Stimulated activated CD4-positive, alpha-beta T cell treated with anti-CD3 and anti-CD28 coated beads, TNF-alpha, amount 100 ng/mL, for 48 hours (primary cell): ENCODE measurements around the gene SFN.
A peak's percentile ranks its signal among the peaks of the same experiment; 100 is the strongest.
"Not testable (repeated sequence)": the region's sequence is repeated elsewhere in the genome, so short reads cannot be mapped to it uniquely, and the experiment has no call there.

ENCODE experiments used
- DNase-seq, 3 donors: peaks; one replicate each; pipeline ENCODE4 v3.0.0-alpha.2; 2020; ENCODE audit warnings: low read depth in 3 of 3

Gene SFN

DNA sequence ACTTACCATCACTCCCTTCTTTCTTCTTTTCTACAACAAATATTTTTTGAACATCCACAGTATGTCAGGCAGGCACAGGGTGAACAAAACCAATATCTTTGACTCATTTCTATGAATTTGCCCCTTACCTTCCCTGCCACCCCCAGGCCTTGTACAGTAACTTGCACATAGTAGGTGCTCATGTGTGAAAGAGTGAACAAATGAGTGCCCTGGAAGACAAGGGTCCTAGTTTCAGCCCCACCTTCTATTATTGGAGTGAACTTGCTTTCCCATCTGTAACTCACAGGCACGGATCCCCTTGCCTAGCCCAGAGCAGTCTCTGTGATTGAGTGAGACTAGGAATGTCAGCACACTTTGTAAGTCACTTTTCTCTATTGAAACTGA is 23.6 kb upstream of the SFN start:
- no peak for DNase-seq

DNA sequence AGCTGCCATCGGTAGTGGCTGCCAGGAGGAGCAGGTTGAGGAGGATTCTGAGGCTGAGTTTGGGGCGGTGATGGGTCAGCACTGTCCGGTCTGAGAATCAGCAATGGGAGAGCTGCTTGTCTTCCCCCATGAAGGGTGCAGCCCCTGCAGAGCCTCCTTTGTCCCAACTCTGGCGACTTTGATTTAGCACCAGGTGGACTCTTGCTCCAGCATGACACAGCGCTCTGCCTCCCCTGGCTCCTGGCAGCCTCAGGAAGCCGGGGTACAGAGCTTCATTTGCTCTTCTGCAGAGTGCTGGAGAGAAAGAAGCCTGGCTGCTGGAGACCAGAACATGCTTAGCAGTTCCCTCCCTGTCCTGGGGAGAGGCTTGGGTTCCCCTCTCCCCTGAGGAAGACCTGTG is 23.2 kb upstream of the SFN start:
- no peak for DNase-seq

DNA sequence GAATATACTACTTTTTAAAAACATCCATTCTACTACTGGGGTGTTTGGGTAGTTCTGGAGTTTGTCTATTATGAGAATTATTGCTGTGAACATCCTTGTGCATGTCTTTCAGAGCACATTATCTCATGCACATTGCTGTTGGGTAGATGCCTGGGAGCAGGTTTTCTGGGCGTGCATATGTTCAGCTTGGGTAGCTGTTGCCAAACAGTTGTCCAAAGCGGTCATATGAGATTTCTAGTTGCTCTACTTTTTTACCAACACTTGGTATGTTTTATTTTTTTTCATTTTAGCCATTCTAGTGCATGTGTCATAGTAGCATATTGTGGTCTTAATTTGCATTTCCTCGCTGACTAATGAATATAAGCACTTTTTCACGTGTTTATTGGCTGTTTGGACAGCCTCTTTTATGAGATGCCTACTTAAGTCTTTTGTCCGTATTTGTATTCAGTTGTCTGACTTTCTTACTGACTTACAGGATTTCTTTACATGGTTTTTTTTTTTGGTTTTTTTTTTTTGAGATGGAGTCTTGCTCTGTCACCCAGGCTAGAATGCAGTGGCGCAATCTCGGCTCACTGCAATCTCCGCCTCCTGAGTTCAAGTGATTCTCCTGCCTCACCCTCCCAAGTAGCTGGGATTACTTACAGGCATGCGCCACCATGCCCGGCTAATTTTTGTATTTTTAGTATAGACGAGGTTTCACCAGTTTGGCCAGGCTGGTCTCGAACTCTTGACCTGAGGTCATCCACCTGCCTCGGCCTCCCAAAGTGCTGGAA is 18.3 kb upstream of the SFN start:
- no peak for DNase-seq

DNA sequence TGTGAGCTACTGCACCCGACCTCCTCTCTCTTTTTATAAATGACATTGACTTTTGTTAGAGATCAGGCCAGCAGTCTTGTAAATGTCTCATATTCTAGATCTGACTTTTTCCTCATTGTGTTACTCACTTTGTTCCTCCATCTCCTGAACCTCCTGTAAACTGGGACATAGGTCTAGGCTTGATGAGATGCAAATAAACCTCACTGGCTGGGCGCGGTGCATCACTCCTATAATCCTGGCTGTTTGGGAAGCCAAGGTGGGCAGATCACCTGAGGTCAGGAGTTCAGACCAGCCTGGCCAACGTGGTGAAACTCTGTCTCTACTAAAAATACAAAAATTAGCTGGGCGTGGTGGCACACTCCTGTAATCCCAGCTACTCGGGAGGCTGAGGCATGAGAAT is 15.1 kb upstream of the SFN start:
- not testable (repeated sequence) for DNase-seq

DNA sequence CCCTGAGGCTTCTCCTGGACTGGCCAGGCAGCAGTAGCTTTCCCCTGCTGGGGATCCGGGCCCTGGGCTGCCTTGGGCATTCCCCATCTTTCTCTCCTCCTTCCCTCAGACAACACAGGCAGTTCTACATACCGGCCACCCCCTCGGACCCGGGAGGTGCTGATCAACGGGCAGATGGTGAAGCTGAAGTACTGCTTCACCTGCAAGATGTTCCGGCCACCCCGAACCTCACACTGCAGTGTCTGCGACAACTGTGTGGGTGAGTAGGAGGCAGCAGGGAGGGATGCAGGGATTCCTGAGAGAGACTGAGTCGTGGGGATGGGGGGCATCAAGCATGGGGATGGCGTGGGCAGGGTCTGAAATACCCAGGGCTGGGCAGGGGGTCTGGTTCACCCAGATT is 14.4 kb upstream of the SFN start:
- no peak for DNase-seq

DNA sequence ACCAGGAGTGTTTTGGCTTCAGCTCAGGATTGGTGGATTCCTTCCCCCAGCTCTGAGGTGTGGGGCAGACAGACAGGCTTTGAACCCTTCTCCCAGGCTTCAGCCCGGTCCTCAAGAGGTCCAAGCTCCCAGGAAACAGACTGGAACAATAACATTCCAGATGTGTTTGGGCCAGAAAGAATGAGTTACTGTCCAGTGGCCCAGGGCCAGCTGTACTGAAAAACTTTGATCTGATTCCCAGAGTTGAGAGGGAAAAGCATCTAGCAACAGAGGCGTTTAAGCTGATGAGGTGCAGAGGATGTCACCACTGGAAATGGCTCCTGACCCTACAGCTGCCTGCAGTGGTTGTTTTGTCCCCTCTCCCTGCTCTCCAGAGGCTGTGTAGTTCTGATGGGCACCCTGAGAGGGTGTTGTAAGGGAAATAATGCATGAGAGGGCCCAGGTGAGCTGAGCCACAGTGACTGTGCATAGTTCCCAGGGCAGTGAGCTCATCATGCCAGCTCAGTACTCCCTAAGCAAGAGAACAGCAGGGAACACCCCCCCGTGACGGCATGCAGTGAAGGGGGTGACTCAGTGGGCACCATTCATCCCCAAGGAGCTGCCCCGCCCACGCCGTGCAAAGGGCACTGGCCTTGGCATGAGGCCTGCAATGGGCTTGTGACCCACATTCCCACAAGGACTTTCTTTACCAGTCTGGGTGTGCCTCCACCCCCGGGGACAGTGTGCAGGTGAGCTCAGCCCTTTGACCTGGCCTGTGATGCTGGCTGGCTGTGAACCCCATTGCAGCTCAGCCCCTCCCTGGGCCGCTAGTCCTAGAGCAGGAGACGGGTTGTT is 13.8 kb upstream of the SFN start:
- DNase-seq, result no peak

DNA sequence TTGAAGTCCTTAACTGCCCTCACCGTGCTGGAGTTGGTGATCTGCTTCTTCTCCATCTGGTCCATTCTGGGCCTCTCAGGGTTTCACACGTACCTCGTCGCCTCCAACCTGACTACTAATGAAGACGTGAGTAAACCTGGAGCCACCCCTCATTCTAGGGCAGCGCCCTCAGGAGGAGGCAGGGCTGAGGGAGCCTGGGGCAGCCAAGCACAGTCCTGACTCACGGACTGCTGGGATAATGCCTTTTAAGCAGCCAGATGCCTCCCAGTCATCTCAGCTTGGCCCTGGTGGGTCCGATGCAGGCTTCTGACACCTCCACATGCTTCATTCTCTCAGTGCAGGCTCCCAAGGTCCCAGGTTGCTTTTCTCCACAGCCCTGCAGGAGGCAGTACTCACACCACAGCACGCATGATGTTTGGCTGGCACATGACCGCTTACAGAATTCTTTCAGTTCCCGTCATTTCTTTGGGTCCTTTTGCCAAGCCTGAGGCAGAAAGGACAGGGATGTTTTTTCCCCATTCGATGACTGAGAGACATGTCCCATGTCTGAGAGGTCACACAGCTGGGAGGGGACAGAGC is 11.8 kb upstream of the SFN start:
- DNase-seq, result no peak

DNA sequence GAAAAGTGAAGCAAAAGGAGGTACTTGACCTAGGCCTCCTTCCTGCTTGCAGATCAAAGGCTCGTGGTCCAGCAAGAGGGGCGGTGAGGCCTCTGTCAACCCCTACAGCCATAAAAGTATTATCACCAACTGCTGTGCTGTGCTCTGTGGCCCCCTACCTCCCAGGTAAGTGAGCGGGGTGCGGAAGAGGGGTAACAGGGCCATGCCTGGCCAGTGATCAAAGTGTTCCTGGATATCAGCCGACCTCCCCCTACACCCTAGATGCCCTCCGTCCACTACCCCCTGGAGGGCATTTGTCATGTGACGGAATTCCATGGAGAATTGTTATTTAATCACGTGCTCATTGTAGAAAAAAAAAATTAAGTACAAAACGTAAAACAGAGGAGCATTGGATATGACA is 10.2 kb upstream of the SFN start:
- no peak for DNase-seq

DNA sequence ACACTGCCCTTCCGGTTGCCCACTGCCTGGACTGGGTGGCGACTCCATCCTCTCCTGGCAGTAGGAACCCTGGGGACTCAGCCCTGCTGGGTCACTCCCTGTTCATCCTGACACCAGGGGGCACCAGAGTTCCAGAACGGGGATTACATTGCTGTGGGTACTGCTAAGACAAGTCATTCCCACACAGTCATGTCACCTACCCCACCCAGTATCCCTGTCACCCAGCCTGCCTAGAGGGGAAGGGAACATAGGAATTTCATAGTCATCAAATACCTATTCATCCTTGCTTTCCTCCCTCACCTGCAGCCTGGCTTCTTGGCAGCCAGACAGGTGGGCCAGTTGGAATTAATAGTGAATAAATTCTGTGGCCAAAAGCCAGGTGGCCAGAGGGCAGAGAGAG is 9.8 kb upstream of the SFN start:
- DNase-seq, result peak; percentile 41 to 74 (median 74)

DNA sequence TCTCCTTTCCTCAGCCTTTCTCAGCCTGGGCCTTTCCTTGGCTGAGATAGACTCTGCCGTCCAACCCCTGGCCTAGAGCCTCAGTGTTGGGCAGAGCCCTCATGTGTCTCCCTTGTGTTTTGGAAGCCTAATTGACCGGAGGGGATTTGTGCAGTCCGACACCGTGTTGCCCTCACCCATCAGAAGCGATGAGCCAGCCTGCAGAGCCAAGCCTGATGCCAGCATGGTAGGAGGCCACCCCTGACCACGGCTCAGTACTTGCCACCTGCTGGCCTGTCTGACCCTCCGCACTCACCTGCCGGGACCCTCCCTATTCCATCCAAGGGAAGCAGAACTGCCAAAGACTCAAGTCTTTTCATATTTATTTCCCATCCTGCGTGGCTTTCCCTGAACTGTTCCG is 9.3 kb upstream of the SFN start:
- DNase-seq, result no peak

DNA sequence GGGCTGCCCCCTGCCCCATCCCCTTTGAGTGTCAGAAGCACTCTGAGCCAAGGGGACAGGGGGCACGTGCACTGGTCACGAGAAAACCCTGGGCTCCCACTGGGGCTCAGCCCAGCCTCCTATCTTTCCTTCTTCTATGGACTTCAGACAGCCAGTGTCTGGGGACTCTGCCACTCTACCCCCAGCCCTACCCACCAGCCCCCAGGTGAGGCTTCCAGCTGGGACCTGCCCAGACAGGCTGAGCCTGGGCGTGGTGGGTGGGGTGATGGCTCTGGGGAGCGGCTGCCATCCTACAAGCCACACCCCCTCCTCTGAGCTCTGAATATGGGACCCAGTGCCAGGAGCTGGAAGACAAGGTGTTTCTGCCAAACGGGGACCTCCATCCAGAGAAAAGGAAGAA is 8.0 kb upstream of the SFN start:
- no peak for DNase-seq

DNA sequence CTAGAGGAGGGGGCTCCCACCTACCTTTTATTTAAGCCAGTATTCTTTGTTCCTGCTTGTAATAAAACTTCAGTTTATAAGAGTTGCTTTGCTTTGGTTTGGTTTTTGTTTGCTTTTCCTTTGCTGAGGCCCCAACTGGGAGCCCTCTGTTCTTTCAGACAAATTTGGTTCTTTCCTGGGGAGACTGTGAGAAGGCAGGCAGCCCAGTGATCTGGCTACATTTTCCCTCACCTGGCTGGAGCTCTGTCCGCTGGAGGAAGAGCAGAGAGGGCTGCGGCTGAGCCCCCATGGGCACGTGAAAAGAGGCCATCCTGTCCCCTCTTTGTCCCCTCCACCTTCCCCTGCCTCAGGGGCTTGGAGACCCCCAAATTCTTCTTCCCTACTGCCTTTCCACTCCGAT is 7.3 kb upstream of the SFN start:
- DNase-seq, result no peak

DNA sequence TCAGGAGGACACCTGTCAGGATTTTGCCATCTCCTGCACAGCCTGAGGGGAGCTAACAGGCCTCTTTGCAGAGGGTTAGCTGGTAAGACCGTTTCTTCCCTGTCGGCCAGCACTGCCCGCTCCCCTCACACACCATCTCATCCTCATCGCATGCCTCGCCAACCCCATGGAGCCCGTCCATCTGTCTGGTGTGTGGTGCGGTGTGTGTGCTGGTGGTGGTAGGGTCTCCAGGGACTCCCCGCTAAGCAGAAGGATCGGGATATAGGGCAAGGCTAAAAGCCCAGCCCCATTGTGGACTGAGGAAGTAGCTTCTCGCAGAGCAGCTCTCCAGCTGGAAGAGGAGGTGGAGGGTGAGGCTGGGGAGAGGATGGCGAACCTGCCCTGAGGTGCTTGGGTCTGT is 6.8 kb upstream of the SFN start:
- no peak for DNase-seq

DNA sequence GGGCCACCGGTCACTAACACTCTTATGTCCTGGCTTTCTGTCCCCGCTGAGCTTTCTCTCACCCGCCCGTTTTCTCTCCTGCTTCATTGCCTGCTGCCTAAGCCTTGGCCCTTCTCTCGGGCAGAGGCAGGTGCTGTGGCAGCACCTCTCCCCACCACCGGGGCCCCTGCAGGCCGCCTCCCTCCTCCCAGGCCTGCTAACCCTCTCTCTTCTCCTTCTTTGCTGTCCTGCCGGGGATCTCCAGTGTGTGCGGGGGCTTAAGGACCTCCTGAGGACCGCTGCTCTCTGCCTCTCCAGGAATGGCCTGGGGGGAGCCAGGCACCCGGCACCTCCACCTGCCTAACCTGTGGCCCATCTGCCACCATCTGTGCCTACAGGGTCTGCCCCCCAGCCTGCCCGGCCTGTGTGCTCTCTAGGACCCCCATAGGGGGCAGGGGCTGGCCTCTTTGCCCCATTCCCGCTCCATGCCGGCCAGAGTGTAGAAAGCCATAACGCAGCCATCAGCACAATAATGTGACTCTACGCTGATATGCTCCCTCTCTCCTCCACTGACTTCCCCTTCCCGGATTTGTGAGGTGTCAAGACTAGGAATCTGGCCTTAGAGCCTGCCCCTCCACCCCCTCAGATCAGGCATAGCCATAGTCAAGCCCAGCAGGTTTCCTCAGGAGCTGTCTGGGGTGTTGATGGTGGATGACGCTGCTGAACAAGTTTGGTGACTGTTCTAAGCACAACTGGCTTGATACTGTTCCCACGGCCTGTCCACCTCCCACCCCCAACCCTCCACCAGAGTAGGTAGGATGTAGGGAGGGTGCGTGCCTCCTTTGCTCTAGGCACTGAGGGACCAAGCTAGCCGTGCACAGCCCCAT is 6.1 kb upstream of the SFN start:
- no peak for DNase-seq

DNA sequence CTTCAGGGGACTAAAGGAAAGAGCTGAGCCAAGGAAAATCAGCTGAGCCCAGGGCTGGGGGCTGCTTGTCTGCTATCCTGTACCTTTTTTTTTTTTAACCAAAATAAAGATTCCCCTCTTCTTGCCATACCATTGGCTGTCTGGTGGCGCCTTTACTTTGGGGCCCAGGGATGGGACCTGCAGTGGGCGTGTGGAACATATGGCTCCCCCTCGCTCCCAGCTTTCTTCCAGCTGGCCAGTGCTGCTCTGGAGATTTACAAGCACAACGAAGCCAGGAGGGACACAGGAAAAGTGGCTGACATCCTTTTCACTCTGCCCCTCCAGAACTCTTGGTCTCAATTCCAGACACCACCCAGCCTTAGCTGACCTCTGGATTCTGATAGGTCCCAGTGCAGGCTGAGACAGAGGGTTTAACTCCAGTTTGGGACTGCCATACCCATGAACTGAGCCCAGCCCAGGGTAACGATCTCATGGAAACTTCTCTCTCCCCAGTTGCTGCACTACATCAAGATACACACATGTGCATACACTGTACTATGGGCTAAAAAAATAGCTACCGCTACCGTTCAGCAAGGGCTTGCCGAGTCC is 5.4 kb upstream of the SFN start:
- no peak for DNase-seq

DNA sequence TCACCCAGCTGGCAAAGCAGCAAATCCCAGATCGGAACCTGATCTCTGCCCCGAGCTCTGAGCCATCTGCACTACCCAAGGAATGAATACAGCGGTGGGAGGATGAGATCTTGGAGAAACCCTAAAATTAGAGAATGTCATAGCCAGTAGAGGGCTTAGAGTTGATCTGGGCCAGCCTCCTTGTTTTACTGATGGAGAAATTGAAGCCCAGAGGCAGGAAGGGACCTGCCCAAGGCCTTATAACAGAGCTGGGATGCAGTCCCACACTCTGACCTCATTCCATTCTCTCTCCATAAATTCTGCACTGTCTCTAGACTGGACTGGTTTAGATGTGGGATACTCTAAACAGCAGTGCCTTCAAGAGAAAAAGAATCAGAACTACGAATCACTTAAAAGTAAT is 4.8 kb upstream of the SFN start:
- no peak for DNase-seq

DNA sequence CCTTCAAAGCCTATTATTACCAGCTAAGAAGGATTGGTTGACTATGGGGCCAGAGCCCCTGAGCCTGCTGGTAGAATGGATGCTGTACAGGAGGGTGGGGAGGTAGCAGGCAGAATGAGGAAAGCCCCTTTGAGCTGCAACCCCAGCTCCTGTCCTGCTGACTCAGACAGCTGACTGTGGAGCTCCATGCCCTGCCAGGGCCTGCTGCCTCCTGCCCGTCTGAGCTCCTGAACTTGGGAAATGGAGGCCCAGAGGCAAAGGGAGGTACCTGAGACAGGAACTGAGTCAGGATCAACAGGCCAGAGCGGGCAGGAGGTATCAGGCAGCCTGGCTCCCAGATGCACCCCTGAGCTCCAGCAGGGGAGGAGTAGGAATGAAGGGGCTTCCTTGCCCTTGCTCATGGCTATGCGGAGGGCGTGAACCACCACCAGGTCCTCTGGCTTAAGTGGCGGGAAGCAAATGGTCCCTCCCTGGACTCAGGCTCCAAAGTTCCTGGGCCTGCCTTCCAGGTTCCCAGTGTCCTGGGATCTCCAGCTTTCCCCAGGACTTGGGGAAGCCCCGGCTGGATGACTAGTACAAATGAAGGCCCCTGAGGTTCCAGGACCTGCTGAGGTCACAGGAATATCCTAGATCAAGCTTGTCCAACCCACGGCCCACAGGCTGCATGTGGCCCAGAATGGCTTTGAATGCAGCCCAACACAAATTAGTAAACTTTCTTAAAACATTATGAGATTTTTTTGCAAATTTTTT is 3.9 kb upstream of the SFN start:
- no peak for DNase-seq

DNA sequence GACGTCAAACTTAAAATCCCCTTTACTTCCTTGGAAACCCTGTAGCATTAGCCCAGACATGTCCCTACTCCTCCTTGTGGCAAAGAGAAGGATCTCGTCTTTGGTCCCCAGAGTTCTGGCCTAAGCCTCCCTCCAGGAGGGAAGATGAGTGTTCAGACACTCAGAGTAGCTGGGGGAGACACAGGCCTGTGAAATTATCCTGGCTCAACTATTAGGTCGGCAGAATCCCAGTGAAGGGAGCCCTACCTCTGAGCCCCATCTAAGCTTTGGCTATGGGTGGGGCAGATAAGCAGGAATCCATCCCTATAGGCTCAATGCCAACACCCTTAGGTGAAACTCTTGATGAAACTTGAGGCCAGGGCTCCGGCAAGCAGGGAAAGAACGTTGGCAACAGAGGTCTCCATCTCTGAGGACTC is 1.7 kb upstream of the SFN start:
- no peak for DNase-seq

DNA sequence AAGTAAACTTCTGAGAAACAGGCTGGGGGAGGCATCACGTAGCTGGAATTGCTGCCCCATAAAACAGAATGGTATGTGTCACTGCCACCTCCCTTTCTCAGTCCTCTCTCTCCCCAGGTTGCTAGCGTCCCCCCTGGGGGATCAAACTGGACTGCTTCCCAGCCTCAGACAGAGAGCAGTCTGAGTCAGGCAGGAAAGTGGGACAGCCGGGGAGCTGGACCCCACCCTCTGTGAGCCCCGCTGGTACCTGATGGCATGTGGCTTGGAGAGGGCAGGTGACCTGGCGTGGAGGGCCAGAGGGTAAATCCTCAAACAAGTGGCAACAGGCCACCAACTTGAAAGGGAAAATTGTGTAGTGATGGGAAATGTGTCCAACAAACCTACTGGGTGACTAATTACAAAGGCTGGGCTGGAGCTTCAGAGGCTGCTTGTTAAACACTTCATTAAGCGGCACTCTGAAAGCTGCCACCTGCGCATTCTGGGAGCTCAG is 1.0 kb upstream of the SFN start:
- DNase-seq, result no peak

DNA sequence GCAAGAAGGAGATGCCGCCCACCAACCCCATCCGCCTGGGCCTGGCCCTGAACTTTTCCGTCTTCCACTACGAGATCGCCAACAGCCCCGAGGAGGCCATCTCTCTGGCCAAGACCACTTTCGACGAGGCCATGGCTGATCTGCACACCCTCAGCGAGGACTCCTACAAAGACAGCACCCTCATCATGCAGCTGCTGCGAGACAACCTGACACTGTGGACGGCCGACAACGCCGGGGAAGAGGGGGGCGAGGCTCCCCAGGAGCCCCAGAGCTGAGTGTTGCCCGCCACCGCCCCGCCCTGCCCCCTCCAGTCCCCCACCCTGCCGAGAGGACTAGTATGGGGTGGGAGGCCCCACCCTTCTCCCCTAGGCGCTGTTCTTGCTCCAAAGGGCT is 732 bp downstream of the SFN start:
- no peak for DNase-seq
